Aorta (tissue), 5 donors: ENCODE measurements around the gene FUT2. TPM values are rescaled to one million over a fixed set of nuclear protein-coding genes. Genes with fewer than 3 reads are reported as not detected.
"Not testable (repeated sequence)": the region's sequence is repeated elsewhere in the genome, so short reads cannot be mapped to it uniquely, and the experiment has no call there.

ENCODE experiments used
- ATAC-seq: fragments of 200-7000 bp; cut with Tn5 transposase; one replicate; pipeline ENCODE4 v1.9.1; 2022; ENCODE audit warnings: moderate library complexity; ENCODE audit not compliant: low FRiP score
- DNase-seq, 2 donors: peaks; one replicate each; pipeline ENCODE4 v3.0.0-alpha.2; 2020
- H3K27ac ChIP-seq, 2 donors: one replicate each; pipeline ENCODE4 v1.5.1; 2013; ENCODE audit warnings: low read length in 2 of 2, mild to moderate bottlenecking in 2 of 2, moderate library complexity in 2 of 2, control low read depth in 1 of 2, inconsistent platforms in 1 of 2, low read depth in 1 of 2
- H3K27me3 ChIP-seq, 2 donors: one replicate each; pipeline ENCODE4 v1.6.1; 2013; ENCODE audit warnings: control low read depth in 1 of 2, low read length in 1 of 2, mild to moderate bottlenecking in 1 of 2, moderate library complexity in 1 of 2; ENCODE audit not compliant: insufficient read depth in 2 of 2, control insufficient read depth in 1 of 2
- H3K36me3 ChIP-seq, 2 donors: one replicate each; pipeline ENCODE4 v1.6.1; 2013; ENCODE audit warnings: control low read depth in 1 of 2, low read length in 1 of 2, mild to moderate bottlenecking in 1 of 2; ENCODE audit not compliant: insufficient read depth in 2 of 2, control insufficient read depth in 1 of 2
- H3K4me1 ChIP-seq, 2 donors: one replicate each; pipeline ENCODE4 v1.6.1; 2013; ENCODE audit warnings: low read length in 2 of 2, control low read depth in 1 of 2, mild to moderate bottlenecking in 1 of 2, moderate library complexity in 1 of 2; ENCODE audit not compliant: insufficient read depth in 2 of 2, control insufficient read depth in 1 of 2
- H3K4me3 ChIP-seq, 2 donors: one replicate each; pipeline ENCODE4 v1.5.1; 2013; ENCODE audit warnings: low read length in 2 of 2, control low read depth in 1 of 2, mild to moderate bottlenecking in 1 of 2
- H3K9me3 ChIP-seq: one replicate; pipeline ENCODE4 v1.6.1; 2013; ENCODE audit warnings: mild to moderate bottlenecking, low read length; ENCODE audit not compliant: control insufficient read depth
- WGBS, 2 donors: extraction: QIAGEN DNeasy Blood & Tissue Kit; methylation state at CpG; one replicate each; pipeline ENCODE4 v1.1.7; 2013; 5-methylcytosine and 5-hydroxymethylcytosine counted together
- intact Hi-C, 2 donors: fragments of 100-400 bp; cut with DNase I; formaldehyde crosslinking; loops; one replicate each; pipeline versions ENCODE4 v1.14.2 to v1.15.0; 2022
- polyA plus RNA-seq, 2 donors: library from polyadenylated mRNA; stranded (reverse); fragments of 200-250 nt; gene quantifications; one replicate each; pipeline ENCODE4 v1.2.3, GENCODE V29; 2013
- total RNA-seq, 2 donors: library from RNA; stranded (reverse); fragmentation: NEBNext Ultra II Directional; extraction: Animal tissue kit (Norgen Biotek cat#: 25700); gene quantifications; one replicate each; pipeline ENCODE4 v1.2.1, GENCODE V29; 2021
- donor health status: healthy with polysubstance abuse.
- donor health status: Bipolar disorder and iron deficiency.
- donor health status: DM: no; HTN: no; CAD: no.
- donor health status: DM: no; HTN: no; CAD: no.
- donor health status: DM: yes; HTN: yes; CAD: no.

Gene FUT2
- total and polyA plus RNA-seq, 4 donors = 2.8 TPM; not detected in 3

- H3K27me3 ChIP-seq = no peaks in the 10 kb centered on the region
- 93 to 96% methylated on average over 3 of the region's 3 CpGs for WGBS, 2 donors
- no peaks in the 10 kb centered on the region for H3K4me1 ChIP-seq
- no peak for DNase-seq
- H3K27ac ChIP-seq = no peak overlapping the region
- intact Hi-C loops = no loop called here
- no peak for ATAC-seq
- H3K9me3 ChIP-seq = no peaks in the 10 kb centered on the region
- no peaks in the 10 kb centered on the region for H3K36me3 ChIP-seq
- H3K4me3 ChIP-seq = no peak overlapping the region
These were observed 9.7 kb upstream of the FUT2 start for GRCh38 chr19:48686088-48686487.

GRCh38 chr19:48686637-48687036, 9.1 kb upstream of the FUT2 start:
- H3K9me3 ChIP-seq, intact Hi-C loops, H3K4me1 ChIP-seq, H3K4me3 ChIP-seq, ATAC-seq, H3K27ac ChIP-seq, H3K36me3 ChIP-seq, H3K27me3 ChIP-seq, DNase-seq: not testable (repeated sequence)
- WGBS, 2 donors = 85 to 91% methylated on average over 7 of the region's 7 CpGs

GRCh38 chr19:48687776-48688175, 8.0 kb upstream of the FUT2 start:
- no peak for DNase-seq

GRCh38 chr19:48689449-48689848, 6.3 kb upstream of the FUT2 start:
- DNase-seq (no peak), ATAC-seq (no peak)
- no peak overlapping the region for H3K27ac ChIP-seq
- H3K4me3 ChIP-seq = no peak overlapping the region
- intact Hi-C loops = no loop called here
- no peaks in the 10 kb centered on the region for H3K36me3 ChIP-seq
- no peaks in the 10 kb centered on the region for H3K27me3 ChIP-seq
- no peaks in the 10 kb centered on the region for H3K9me3 ChIP-seq
- whole genome bisulfite sequencing, 2 donors = 54 to 63% methylated on average over 7 of the region's 7 CpGs
- no peaks in the 10 kb centered on the region for H3K4me1 ChIP-seq

More at GRCh38 chr19:48687776-48688175, 8.0 kb upstream of the FUT2 start:
- Histone ChIP-seq H3K4me3 (no peak overlapping the region), H3K27me3 (no peaks in the 10 kb centered on the region), H3K4me1 (no peaks in the 10 kb centered on the region), H3K9me3 (no peaks in the 10 kb centered on the region), H3K36me3 (no peaks in the 10 kb centered on the region), H3K27ac (no peak overlapping the region)
- WGBS, 2 donors = 92% methylated on average over 3 of the region's 3 CpGs
- intact Hi-C loops = no loop called here
- no peak for ATAC-seq

- H3K36me3 ChIP-seq, H3K27me3 ChIP-seq, intact Hi-C loops, ATAC-seq, H3K4me1 ChIP-seq, H3K27ac ChIP-seq, H3K4me3 ChIP-seq, DNase-seq, H3K9me3 ChIP-seq: not testable (repeated sequence)
- WGBS, 2 donors = 87% methylated on average over 9 of the region's 9 CpGs
These were observed 2.1 kb upstream of the FUT2 start for GRCh38 chr19:48693629-48694028.

- no peaks in the 10 kb centered on the region for H3K4me1 ChIP-seq
- no peaks in the 10 kb centered on the region for H3K27me3 ChIP-seq
- DNase-seq (no peak), ATAC-seq (peak; percentile 46)
- H3K4me3 ChIP-seq = no peak overlapping the region
- no peaks in the 10 kb centered on the region for H3K9me3 ChIP-seq
- 8% methylated on average over 34 of the region's 34 CpGs for WGBS, 2 donors
- H3K36me3 ChIP-seq = no peaks in the 10 kb centered on the region
- H3K27ac ChIP-seq = no peak overlapping the region
- intact Hi-C loops = no loop called here
These were observed 711 bp downstream of the FUT2 start for GRCh38 chr19:48696353-48697010.

- H3K27ac ChIP-seq = no peak overlapping the region
- H3K4me3 ChIP-seq = no peak overlapping the region
- intact Hi-C loops = no loop called here
- DNase-seq (no peak), ATAC-seq (no peak)
- no peaks in the 10 kb centered on the region for H3K9me3 ChIP-seq
- no peaks in the 10 kb centered on the region for H3K4me1 ChIP-seq
- 71% methylated on average over 4 of the region's 4 CpGs for WGBS, 2 donors
- H3K36me3 ChIP-seq = no peaks in the 10 kb centered on the region
- H3K27me3 ChIP-seq = no peaks in the 10 kb centered on the region
These were observed 2.3 kb downstream of the FUT2 start for GRCh38 chr19:48698046-48698445.

- Histone ChIP-seq H3K27ac (no peak overlapping the region), H3K4me3 (no peak overlapping the region), H3K36me3 (no peaks in the 10 kb centered on the region), H3K27me3 (no peaks in the 10 kb centered on the region), H3K9me3 (no peaks in the 10 kb centered on the region), H3K4me1 (no peaks in the 10 kb centered on the region)
- 90 to 93% methylated on average over 13 of the region's 13 CpGs for WGBS, 2 donors
- no peak for ATAC-seq
- DNase-seq = no peak
- intact Hi-C loops = no loop called here
These were observed 6.9 kb downstream of the FUT2 start for GRCh38 chr19:48702701-48703100.

GRCh38 chr19:48703316-48703715, 7.5 kb downstream of the FUT2 start:
- Histone ChIP-seq H3K4me3 (no peak overlapping the region), H3K27me3 (no peaks in the 10 kb centered on the region), H3K4me1 (no peaks in the 10 kb centered on the region), H3K9me3 (no peaks in the 10 kb centered on the region), H3K27ac (no peak overlapping the region), H3K36me3 (no peaks in the 10 kb centered on the region)
- 93 to 94% methylated on average over 23 of the region's 23 CpGs for WGBS, 2 donors
- ATAC-seq (no peak), DNase-seq (no peak)
- intact Hi-C loops = no loop called here
